Activated CD4-positive, alpha-beta T cell treated with anti-CD3 and anti-CD28 coated beads, Interleukin-2, amount 10 ng/mL, durations not matched to agents 24 days and 14 days (primary cell): ENCODE results near the gene ADORA1. TPM values are rescaled to one million over a fixed set of nuclear protein-coding genes. Genes with fewer than 3 reads are reported as not detected.

Experiments
- DNase-seq: peaks from one replicate; pipeline ENCODE4 v3.0.0; 2022
- H3K27ac Mint-ChIP-seq: one replicate; pipeline ENCODE4 v1.8.0; 2022; ENCODE audit warnings: mild to moderate bottlenecking, mixed read lengths
- H3K27me3 Mint-ChIP-seq: one replicate; pipeline ENCODE4 v1.8.0; 2022; ENCODE audit warnings: mixed read lengths
- H3K36me3 Mint-ChIP-seq: one replicate; pipeline ENCODE4 v1.8.0; 2022; ENCODE audit warnings: low read depth, mild to moderate bottlenecking, mixed read lengths
- H3K4me1 Mint-ChIP-seq: one replicate; pipeline ENCODE4 v1.8.0; 2021; ENCODE audit warnings: mixed read lengths
- H3K4me3 Mint-ChIP-seq: one replicate; pipeline ENCODE4 v1.8.0; 2022; ENCODE audit warnings: mild to moderate bottlenecking, moderate library complexity, mixed read lengths
- H3K9me3 Mint-ChIP-seq: one replicate; pipeline ENCODE4 v1.8.0; 2021; ENCODE audit warnings: mixed read lengths
- intact Hi-C: fragments of 100-400 bp; cut with micrococcal nuclease; formaldehyde crosslinking; loops from one replicate; pipeline ENCODE4 v1.15.1; 2023
- total RNA-seq: library from RNA; stranded (reverse); gene quantifications from 2 replicates; pipeline ENCODE4 v1.2.3, GENCODE V29; 2022

The ADORA1 gene
- total RNA-seq, 1 donor from 2014 or later: not detected

DNA sequence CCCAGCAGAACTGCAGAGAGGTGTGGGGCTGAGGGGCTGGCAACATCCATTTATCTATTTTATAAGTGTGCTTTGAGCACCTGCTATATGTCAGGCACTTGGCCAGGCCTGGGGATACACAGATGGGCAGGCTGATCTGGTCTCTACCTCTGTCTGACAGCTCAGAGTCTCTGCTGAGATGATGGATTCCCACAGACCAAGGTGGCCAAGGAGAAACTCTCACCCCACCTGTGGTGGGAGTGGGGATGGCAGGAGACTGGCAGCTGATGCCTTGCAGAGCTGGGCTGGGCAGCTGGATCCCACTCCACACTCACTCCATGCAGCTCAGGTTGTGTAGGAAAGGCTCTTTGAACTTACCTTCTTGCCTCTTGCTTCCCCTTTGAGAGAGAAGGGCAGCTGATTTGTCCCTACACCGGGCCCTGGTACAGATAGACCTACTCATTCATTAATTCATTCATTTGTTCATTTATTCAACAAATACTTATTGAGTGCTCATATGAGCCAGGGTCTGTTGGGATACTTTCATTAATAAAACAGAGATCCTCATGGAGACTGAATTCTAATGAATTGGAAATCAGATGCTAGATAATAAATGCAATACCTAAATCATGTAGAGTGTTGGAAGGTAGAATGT lies 9.0 kb downstream of the ADORA1 start:
- no peaks in the 10 kb centered on the region for H3K4me1 Mint-ChIP-seq
- no peak for DNase-seq

DNA sequence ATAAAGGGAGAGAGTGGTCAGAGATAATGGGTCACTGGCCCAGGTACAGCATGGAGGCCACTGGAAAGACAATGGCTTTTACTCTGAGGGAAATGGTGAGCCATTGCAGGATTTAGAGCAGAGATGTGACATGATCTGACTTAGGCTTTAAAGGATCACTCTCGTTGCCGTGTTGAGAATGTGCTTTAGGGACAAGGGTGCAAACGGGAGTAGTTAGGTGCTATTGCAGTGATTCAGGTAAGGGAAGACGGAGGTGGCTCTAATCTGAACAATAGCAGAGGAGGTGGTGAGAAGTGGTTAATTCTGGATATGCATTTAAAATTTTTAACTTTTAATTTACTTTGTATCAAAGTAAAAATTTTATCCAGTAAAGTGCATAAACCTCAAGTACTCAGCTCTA lies 9.8 kb downstream of the ADORA1 start:
- Mint-ChIP-seq H3K4me3 (no peak overlapping the region), H3K9me3 (no peaks in the 10 kb centered on the region), H3K4me1 (no peaks in the 10 kb centered on the region), H3K36me3 (no peaks in the 10 kb centered on the region), H3K27ac (no peak overlapping the region), H3K27me3 (peaks cover 11% of the 10 kb centered on the region)
- DNase-seq: no peak
- intact Hi-C loops: no loop called here

More for the DNA sequence above, 9.0 kb downstream of the ADORA1 start:
- H3K9me3 Mint-ChIP-seq: no peaks in the 10 kb centered on the region
- peaks cover 11% of the 10 kb centered on the region for H3K27me3 Mint-ChIP-seq
- no peak overlapping the region for H3K4me3 Mint-ChIP-seq
- H3K36me3 Mint-ChIP-seq: no peaks in the 10 kb centered on the region
- no peak overlapping the region for H3K27ac Mint-ChIP-seq
- intact Hi-C loops: no loop called here

GRCh38 chr1:203138066-203138465 lies 10.5 kb downstream of the ADORA1 start:
- H3K4me1 Mint-ChIP-seq: no peaks in the 10 kb centered on the region
- H3K4me3 Mint-ChIP-seq: no peak overlapping the region
- no peak for DNase-seq
- peaks cover 11% of the 10 kb centered on the region for H3K27me3 Mint-ChIP-seq
- intact Hi-C loops: no loop called here
- no peaks in the 10 kb centered on the region for H3K36me3 Mint-ChIP-seq
- H3K27ac Mint-ChIP-seq: no peak overlapping the region
- H3K9me3 Mint-ChIP-seq: no peaks in the 10 kb centered on the region

DNA sequence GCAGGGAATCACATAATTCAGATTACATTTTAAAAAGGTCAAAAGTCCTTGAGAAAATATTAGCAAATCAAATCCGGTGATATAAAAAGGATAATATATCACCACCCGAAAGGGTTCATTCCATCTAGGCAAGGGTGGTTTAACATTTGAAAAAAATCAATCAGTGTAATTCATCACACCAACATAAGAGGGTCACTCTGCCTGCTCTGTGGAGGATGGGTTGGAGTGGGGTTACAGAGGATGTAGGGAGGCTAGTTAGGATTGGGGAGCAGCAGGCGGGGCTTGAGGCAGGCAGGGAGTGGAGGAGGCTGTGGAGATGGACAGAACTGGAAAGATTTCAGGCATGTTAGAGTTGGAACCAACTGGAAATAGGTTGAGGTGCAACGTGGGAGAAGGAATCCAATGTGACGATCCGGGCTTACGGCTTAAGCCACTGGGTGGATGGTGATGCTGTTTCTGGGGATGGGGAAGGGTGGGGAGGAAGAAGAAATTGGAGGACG lies 12.5 kb downstream of the ADORA1 start:
- peaks cover 7% of the 10 kb centered on the region for H3K27me3 Mint-ChIP-seq

GRCh38 chr1:203140743-203141520 lies 13.4 kb downstream of the ADORA1 start:
- Mint-ChIP-seq H3K4me1 (no peaks in the 10 kb centered on the region), H3K4me3 (no peak overlapping the region)

More for the DNA sequence above, 12.5 kb downstream of the ADORA1 start:
- no peaks in the 10 kb centered on the region for H3K9me3 Mint-ChIP-seq
- no peak for DNase-seq
- intact Hi-C loops: no loop called here
- H3K36me3 Mint-ChIP-seq: no peaks in the 10 kb centered on the region
- no peak overlapping the region for H3K4me3 Mint-ChIP-seq
- no peaks in the 10 kb centered on the region for H3K4me1 Mint-ChIP-seq
- H3K27ac Mint-ChIP-seq: no peak overlapping the region

DNA sequence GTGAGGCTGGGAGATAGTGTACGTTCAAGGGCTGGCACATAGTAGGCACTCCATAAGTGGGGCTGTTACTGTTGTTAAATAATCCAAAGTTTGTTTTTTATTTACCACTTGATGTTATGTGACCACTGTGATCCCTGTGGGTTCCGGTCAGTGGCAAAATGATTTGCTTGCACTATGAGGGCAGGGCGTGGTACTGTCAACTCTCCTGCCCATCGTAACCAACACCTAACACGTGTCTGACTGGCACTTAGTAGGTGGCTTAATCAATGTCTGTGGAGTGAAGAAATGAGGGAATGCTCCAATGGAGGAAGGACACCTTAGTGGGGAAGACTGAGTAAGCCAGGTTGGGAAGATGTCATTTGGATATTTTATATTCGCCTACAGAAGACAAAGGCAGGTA lies 14.6 kb downstream of the ADORA1 start:
- H3K4me3 Mint-ChIP-seq: no peak overlapping the region
- intact Hi-C loops: no loop called here
- H3K27me3 Mint-ChIP-seq: peaks cover 3% of the 10 kb centered on the region
- no peaks in the 10 kb centered on the region for H3K4me1 Mint-ChIP-seq
- H3K27ac Mint-ChIP-seq: no peak overlapping the region
- no peak for DNase-seq
- H3K9me3 Mint-ChIP-seq: no peaks in the 10 kb centered on the region
- no peaks in the 10 kb centered on the region for H3K36me3 Mint-ChIP-seq

More at GRCh38 chr1:203140743-203141520, 13.4 kb downstream of the ADORA1 start:
- Mint-ChIP-seq H3K36me3 (no peaks in the 10 kb centered on the region), H3K27me3 (peaks cover 7% of the 10 kb centered on the region), H3K9me3 (no peaks in the 10 kb centered on the region), H3K27ac (no peak overlapping the region)
- intact Hi-C loops: no loop called here
- DNase-seq: no peak

- no peaks in the 10 kb centered on the region for H3K4me1 Mint-ChIP-seq
- intact Hi-C loops: no loop called here
- H3K27me3 Mint-ChIP-seq: no peaks in the 10 kb centered on the region
- H3K4me3 Mint-ChIP-seq: no peak overlapping the region
- H3K9me3 Mint-ChIP-seq: no peaks in the 10 kb centered on the region
- H3K27ac Mint-ChIP-seq: no peak overlapping the region
- H3K36me3 Mint-ChIP-seq: no peaks in the 10 kb centered on the region
- DNase-seq: no peak
Observed at GRCh38 chr1:203142684-203143408, 15.3 kb downstream of the ADORA1 start.

DNA sequence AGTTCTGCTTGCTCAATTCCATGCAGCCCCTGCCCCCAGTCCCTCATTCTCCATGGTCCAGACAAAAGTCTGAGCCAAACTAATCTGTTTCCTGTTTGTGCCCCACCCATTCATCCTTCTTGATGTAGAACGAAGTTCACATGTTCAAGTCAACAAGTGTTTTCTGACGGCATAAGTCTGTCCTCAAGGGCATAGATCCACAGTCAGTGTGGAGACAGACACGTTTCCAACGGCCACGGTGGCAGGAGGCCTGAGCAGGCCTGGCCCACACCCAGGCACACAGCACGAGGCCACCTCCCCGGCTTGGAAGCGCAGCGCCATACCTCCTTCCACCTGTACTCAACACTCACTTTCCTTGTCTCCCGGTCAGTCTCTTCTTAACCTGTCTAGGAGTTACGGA lies 16.1 kb downstream of the ADORA1 start:
- intact Hi-C loops: no loop called here
- DNase-seq: no peak
- Mint-ChIP-seq H3K27ac (no peak overlapping the region), H3K9me3 (no peaks in the 10 kb centered on the region), H3K4me3 (no peak overlapping the region), H3K4me1 (no peaks in the 10 kb centered on the region), H3K36me3 (no peaks in the 10 kb centered on the region), H3K27me3 (no peaks in the 10 kb centered on the region)

DNA sequence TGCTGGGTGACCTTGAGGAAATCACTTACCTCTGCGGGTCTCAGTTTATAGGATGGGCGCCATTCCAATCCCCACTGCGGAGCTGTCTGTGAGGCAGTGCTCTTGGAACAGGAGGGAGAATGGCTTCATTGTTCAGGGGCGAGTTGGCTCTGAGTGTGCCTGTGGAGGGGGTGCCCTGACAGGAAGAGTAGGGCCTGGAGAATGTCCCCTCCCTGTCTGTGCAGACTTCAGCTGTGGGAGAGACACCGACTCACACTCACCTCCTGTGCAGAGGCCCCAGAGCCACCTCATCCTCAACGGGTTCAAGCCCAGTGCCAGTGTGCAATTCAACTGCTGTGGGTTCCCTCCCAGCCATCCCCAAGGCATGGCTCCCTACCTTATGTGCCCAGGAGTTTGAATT lies 17.1 kb downstream of the ADORA1 start:
- no peak for DNase-seq
- Mint-ChIP-seq H3K4me1 (no peaks in the 10 kb centered on the region), H3K4me3 (no peak overlapping the region), H3K9me3 (no peaks in the 10 kb centered on the region), H3K27me3 (no peaks in the 10 kb centered on the region), H3K36me3 (no peaks in the 10 kb centered on the region), H3K27ac (no peak overlapping the region)
- intact Hi-C loops: no loop called here

DNA sequence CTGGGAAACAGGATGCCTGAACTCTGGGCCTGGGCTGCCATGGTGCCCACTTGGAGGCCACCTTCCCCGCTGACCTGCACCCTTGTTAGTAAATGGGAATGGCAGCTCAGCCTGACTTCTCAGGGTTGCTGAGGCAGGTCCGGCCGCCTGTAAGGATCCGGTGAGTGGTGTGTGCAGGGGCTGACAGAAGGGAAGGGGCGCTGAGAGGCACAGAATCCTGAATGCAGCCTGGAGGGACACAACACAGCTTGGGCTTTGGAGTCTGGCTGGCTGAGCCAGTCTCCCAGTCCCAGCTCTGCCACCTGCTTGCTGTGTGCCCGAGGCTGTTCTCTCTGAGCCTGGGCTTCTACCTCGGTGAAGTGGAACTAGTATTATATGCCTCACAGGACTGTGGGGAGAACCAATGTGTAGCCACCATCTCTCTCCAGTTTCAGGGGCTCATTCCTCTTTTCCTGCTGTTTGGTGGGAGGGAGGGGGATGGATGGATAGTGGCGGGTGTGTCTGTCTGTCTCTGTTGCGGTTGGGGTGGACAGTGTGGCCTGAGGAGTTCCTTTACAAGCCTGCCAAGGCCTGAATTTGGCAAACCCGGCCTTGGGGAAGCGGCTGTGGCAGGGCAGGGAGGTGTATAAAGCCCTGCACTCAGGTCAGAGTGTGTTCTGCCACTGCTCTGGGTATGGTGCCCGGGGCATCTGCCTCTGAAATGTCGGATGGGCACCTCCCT lies 18.0 kb downstream of the ADORA1 start:
- Mint-ChIP-seq H3K9me3 (no peaks in the 10 kb centered on the region), H3K27ac (no peak overlapping the region)
- DNase-seq: no peak

DNA sequence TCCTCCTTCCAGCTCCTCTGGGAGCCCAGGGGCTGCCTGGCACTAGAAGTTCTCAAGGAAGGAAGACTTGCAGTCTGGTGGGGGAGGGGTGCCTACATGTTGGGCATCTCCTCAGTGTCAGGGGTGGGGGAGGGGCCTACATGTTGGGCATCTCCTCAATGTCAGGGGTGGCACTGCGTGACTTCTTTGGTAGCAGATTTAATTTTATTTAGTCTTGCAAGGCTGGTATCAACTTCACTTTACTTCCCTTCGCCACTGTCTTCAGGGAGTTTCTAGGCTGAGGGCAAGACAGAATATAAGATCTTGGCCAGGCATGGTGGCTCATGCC lies 18.5 kb downstream of the ADORA1 start:
- H3K4me1 Mint-ChIP-seq: no peaks in the 10 kb centered on the region
- H3K27ac Mint-ChIP-seq: no peak overlapping the region
- H3K9me3 Mint-ChIP-seq: no peaks in the 10 kb centered on the region
- no peak overlapping the region for H3K4me3 Mint-ChIP-seq
- DNase-seq: no peak
- no peaks in the 10 kb centered on the region for H3K36me3 Mint-ChIP-seq
- peaks cover 2% of the 10 kb centered on the region for H3K27me3 Mint-ChIP-seq
- intact Hi-C loops: no loop called here

More for the DNA sequence above, 18.0 kb downstream of the ADORA1 start:
- Mint-ChIP-seq H3K4me3 (no peak overlapping the region), H3K27me3 (no peaks in the 10 kb centered on the region), H3K4me1 (no peaks in the 10 kb centered on the region), H3K36me3 (no peaks in the 10 kb centered on the region)
- intact Hi-C loops: no loop called here

DNA sequence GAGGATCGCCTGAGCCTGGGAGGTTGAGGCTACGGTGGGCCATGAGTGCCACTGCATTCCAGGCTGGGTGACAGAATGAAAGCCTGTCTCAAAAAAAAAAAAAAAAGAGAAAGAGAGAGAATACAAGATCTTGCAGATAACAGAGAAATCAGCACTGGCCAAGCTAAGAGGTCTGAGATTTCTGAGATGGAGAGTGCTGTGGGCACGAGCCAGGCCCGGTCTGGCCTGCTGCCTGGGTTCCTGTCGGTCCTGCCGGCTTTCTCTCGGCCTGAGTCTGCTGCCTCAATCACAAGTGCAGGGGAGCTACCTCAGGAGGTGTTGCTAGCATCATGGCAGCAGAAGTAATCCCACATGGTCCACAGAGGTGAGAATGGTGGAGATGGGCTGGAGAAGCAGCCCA lies 19.0 kb downstream of the ADORA1 start:
- Mint-ChIP-seq H3K9me3 (no peaks in the 10 kb centered on the region), H3K36me3 (no peaks in the 10 kb centered on the region), H3K27ac (no peak overlapping the region), H3K4me1 (no peaks in the 10 kb centered on the region), H3K4me3 (no peak overlapping the region), H3K27me3 (peaks cover 2% of the 10 kb centered on the region)
- no peak for DNase-seq
- intact Hi-C loops: no loop called here

DNA sequence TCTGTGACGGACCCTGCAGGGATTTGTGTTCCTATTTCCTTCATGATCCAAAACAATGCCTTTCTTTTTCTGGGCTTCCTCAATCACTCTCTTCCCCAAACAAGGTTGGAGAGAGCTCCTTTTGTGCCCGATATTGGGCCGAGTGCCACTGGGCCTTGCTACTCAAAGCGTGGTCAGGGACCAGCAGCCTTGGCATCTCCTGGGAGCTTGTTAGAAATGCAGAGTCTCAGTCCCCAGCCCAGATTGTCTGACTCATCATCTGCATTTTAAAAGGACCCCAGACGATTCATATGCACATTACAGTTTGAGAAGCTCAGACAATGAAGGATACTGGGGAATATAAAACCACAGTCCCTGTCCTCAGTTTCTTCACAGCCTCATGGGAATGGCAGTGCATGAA lies 19.9 kb downstream of the ADORA1 start:
- peaks cover 2% of the 10 kb centered on the region for H3K27me3 Mint-ChIP-seq
- no peaks in the 10 kb centered on the region for H3K4me1 Mint-ChIP-seq
- H3K4me3 Mint-ChIP-seq: no peak overlapping the region
- DNase-seq: no peak
- H3K27ac Mint-ChIP-seq: no peak overlapping the region
- intact Hi-C loops: no loop called here
- no peaks in the 10 kb centered on the region for H3K9me3 Mint-ChIP-seq
- no peaks in the 10 kb centered on the region for H3K36me3 Mint-ChIP-seq

DNA sequence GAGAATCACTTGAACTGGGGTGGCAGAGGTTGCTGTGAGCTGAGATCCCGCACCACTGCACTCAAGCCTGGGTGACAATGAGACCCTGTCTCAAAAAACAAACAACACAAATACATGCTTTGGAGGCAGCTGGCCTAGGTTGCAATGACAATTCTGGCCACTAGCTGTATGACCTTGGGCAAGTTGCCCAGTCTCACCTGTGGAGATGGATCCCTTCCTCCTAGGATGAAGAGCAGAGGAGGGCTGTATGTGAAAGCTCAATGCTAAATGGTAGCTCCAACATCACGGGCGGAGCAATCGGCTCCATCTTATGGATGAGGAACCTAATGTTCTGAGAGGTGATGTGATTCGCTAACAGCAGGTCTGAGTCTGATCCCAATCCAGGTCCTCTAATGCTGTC lies 20.6 kb downstream of the ADORA1 start:
- Mint-ChIP-seq H3K4me1 (no peaks in the 10 kb centered on the region), H3K36me3 (no peaks in the 10 kb centered on the region), H3K27me3 (peaks cover 2% of the 10 kb centered on the region), H3K4me3 (no peak overlapping the region), H3K9me3 (no peaks in the 10 kb centered on the region), H3K27ac (no peak overlapping the region)
- DNase-seq: no peak
- intact Hi-C loops: no loop called here
